Kidney epithelial cell (primary cell): ENCODE data around the gene NLRP6. TPM values are rescaled to one million over a fixed set of nuclear protein-coding genes. Genes with fewer than 3 reads are reported as not detected.

Experiments
- DNase-seq: peaks from one replicate; pipeline ENCODE4 v3.0.0-alpha.2; 2010; ENCODE audit warnings: low read depth
- H3K27me3 ChIP-seq: 2 replicates; pipeline ENCODE4 v1.6.0; 2011; ENCODE audit warnings: low read length; ENCODE audit not compliant: control insufficient read depth, insufficient read depth
- H3K36me3 ChIP-seq: 2 replicates; pipeline ENCODE4 v1.5.1; 2011; ENCODE audit warnings: low read length; ENCODE audit not compliant: control insufficient read depth, insufficient read depth
- H3K4me3 ChIP-seq: 2 replicates; pipeline ENCODE4 v1.5.1; 2011; ENCODE audit warnings: low read depth, mild to moderate bottlenecking, control low read depth, low read length
- CTCF ChIP-seq: IDR thresholded peaks from 2 replicates; pipeline ENCODE4 v1.5.1; 2011; ENCODE audit warnings: mild to moderate bottlenecking, moderate library complexity, low read length, control low read depth, inconsistent platforms; ENCODE audit not compliant: insufficient read depth, poor library complexity, severe bottlenecking
- total RNA-seq: library from RNA; depleted of rRNA; stranded (reverse); fragments of >200 nt; gene quantifications from 2 replicates; pipeline ENCODE4 v1.2.3, GENCODE V29; 2015

NLRP6 gene
- total RNA-seq, 1 donor from 2014 or later: not detected

DNA sequence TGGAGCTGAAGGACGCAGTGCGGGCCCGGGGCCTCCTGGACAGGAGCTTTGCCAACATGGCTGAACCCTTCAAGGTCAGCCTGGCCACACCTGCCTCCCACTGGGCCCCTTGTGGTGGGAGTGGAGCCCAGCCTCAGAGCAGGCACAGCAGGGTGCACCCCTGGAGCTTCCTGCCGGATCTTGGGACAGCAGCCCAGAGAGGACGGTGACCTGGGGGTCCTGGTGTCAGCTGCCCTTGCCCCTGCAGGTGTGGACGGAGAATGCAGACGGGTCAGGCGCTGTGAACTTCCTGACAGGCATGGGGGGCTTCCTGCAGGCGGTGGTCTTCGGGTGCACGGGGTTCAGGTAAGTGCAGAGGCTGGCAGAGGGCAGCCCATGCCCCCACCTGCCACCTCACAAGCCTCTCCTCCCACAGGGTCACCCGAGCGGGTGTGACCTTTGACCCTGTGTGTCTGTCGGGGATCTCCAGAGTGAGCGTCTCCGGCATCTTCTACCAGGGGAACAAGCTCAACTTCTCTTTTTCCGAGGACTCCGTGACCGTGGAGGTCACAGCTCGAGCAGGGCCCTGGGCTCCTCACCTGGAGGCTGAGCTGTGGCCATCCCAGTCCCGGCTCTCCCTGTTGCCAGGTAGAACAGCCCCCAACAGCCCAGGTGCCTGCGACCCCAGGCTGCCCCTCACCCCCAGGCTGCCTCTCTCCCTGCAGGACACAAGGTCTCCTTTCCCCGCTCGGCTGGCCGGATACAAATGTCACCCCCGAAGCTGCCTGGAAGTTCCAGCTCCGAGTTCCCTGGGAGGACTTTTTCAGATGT is 15.8 kb downstream of the NLRP6 start:
- no peak for TF ChIP-seq CTCF
- no peak for DNase-seq
- Histone ChIP-seq H3K4me3 (no peak overlapping the region), H3K36me3 (no peaks in the 10 kb centered on the region), H3K27me3 (peaks cover 23% of the 10 kb centered on the region)

DNA sequence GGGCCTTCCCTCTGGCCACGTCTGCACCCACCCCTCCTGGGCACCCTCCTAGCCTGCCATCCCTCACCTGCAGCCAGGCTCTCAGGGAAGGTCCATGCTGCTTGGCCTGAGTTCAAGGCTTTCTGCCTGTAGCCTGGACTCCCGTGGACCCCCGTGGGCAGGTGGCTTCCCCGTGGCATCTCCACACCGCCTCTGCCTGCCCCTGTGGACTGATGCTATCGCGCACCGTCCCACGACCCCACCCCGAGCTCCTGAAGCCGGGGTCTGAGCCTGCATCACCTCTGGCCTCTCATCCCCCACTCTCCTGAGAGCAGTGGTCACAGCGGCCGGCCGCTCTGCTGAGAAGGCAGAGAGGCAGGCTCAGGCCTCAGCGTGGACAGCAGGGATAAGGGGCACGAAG is 16.6 kb downstream of the NLRP6 start:
- Histone ChIP-seq H3K27me3 (peaks cover 24% of the 10 kb centered on the region), H3K4me3 (no peak overlapping the region), H3K36me3 (no peaks in the 10 kb centered on the region)
- TF ChIP-seq CTCF: no peak
- no peak for DNase-seq

DNA sequence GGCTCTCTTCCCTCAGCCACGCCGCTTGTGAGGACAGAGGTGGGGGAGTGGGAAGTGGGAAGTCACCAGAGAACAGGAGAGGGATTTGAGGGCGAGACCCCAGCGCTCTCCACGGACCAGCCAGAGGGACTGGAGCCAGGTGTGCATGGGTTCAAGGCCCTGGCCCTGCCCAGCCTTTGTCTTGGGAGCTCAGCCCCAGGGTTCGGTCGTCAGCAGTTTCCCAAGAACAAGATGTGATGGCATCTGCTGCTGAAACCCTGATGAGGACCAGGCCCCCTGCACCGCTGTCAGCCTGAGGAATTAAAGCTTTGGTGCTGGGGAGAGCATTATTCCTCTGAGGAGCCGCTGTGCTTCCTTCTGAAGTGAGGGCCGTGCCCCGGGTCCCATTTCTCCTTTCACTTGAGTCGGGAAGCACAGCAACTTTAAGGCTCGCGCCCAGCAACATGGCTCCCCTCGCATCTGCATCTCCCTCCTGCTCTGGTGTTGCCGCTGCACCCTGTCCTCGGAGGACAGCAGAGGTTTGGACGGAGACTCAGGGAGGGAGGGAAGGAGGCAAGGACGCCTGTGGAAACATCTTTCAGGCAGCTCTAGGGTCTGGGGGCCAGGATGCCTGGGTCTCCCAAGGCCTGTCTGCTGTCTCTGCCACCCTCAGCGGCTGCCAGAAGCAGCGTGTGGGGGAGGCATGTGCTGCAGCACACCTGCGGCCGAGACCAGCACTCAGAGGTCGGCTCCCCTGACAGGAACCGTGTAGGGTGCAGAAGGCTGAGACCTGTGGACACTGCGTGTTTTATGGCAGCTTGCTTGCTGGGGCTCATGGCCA is 17.4 kb downstream of the NLRP6 start:
- no peak for TF ChIP-seq CTCF
- H3K27me3 ChIP-seq: peaks cover 32% of the 10 kb centered on the region
- H3K4me3 ChIP-seq: no peak overlapping the region

GRCh38 chr11:296171-297050 is 18.2 kb downstream of the NLRP6 start:
- H3K4me3 ChIP-seq: no peak overlapping the region
- TF ChIP-seq CTCF: no peak
- DNase-seq: no peak
- no peaks in the 10 kb centered on the region for H3K36me3 ChIP-seq
- H3K27me3 ChIP-seq: peaks cover 32% of the 10 kb centered on the region

More for the DNA sequence above, 17.4 kb downstream of the NLRP6 start:
- no peak for DNase-seq
- no peaks in the 10 kb centered on the region for H3K36me3 ChIP-seq

DNA sequence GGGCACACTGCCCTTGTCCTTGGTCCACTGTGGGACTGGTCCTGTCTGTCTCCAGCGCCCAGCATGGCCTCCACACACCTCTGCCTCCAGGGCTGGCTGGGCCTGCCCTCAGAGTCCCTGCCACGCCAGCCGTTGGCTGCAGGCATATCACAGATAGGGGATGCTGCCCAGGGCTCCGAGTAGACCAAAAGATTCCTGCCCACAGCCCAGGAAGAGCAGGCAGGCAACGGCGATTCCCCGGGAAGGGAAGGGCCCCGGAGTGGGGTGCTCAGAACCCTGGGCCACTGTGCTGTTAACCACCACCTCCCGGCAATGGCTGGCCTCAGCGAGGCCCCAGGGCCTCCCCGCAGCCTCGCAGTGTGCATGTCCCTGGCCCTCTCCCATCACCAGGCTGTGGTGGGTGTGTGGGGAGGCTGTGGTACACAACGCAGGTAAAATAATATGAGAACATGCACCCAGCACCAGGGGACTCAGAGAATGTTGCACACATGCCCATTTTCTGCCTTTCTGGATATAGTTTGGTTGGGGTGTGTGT is 18.9 kb downstream of the NLRP6 start:
- Histone ChIP-seq H3K27me3 (peaks cover 32% of the 10 kb centered on the region), H3K36me3 (no peaks in the 10 kb centered on the region), H3K4me3 (no peak overlapping the region)
- no peak for DNase-seq
- TF ChIP-seq CTCF: no peak
